HepG2 (cell line): ENCODE results near the gene TOP1. TPM values are rescaled to one million over a fixed set of nuclear protein-coding genes. Genes with fewer than 3 reads are reported as not detected.
A peak's percentile ranks its signal among the peaks of the same experiment; 100 is the strongest.

Experiments
- ATAC-seq: fragments of 200-7000 bp; cut with Tn5 transposase; 3 replicates; pipeline ENCODE4 v1.9.1; 2020; ENCODE audit warnings: mild to moderate bottlenecking, moderate library complexity
- BruUV-seq: library from RNA; stranded (reverse); fragments of 400-500 nt; replicated peaks from 2 replicates; lab custom pipeline; 2021; lab: Mats Ljungman, UMichigan
- CTCF ChIA-PET: fragments of 300-600 bp; formaldehyde crosslinking; extraction: SDS; loops from one replicate; lab custom pipeline; 2021; ENCODE audit warnings: low total read pairs, inconsistent platforms, low intra/inter-chr PET ratio; lab: Yijun Ruan, JAX
- POLR2A ChIA-PET: fragments of 350-600 bp; sonication (Branson Sonifier 250); formaldehyde crosslinking; loops from one replicate; lab custom pipeline; 2020; ENCODE audit warnings: antibody characterized with exemption, inconsistent platforms; lab: Yijun Ruan, JAX
- DNase-seq: peaks from one replicate; pipeline ENCODE4 v3.0.0-alpha.2; 2015; ENCODE audit warnings: low spot score
- FAIRE-seq: peaks from 3 replicates; lab custom pipeline; 2011; peaks lifted over from hg19 to GRCh38; lab: Jason Lieb, UNC
- H2AFZ ChIP-seq: one replicate; pipeline ENCODE4 v1.6.1; 2011; ENCODE audit warnings: low read length, inconsistent platforms
- H3K27ac ChIP-seq: fragments of 300-600 bp; 3 replicates; pipeline ENCODE4 v1.8.0; 2011; ENCODE audit warnings: mixed run types, mild to moderate bottlenecking, mixed read lengths, low read length, inconsistent platforms; ENCODE audit not compliant: insufficient read depth; ENCODE audit errors: extremely low read length
- H3K27me3 ChIP-seq, 2 experiments: fragments of 200-600 bp in 1 of 2; 2 replicates in 1 of 2; 3 replicates in 1 of 2; pipeline versions ENCODE4 v1.6.0 to v1.8.0; 2011; ENCODE audit warnings: low read length in 2 of 2, mild to moderate bottlenecking in 2 of 2, moderate library complexity in 2 of 2, inconsistent platforms in 1 of 2; ENCODE audit not compliant: insufficient read depth in 2 of 2, control insufficient read depth in 1 of 2
- H3K36me3 ChIP-seq, 2 experiments: fragments of 200-600 bp in 1 of 2; replicated peaks in 1 of 2; 2 replicates in 1 of 2; 3 replicates in 1 of 2; pipeline versions ENCODE4 v1.5.1 to v1.8.0; 2011; ENCODE audit warnings: low read length in 2 of 2, inconsistent platforms in 1 of 2; ENCODE audit not compliant: insufficient read depth in 2 of 2, control insufficient read depth in 1 of 2
- H3K4me1 ChIP-seq: 2 replicates; pipeline ENCODE4 v1.5.1; 2012; ENCODE audit warnings: low read length, inconsistent platforms; ENCODE audit not compliant: insufficient read depth
- H3K4me2 ChIP-seq: 2 replicates; pipeline ENCODE4 v1.6.0; 2011; ENCODE audit warnings: low read depth, low read length, inconsistent platforms
- H3K4me3 ChIP-seq, 3 experiments: fragments of 200-600 bp in 1 of 3; sonication (generic), shearing (Covaris generic) in 1 of 3; replicated peaks in 1 of 3; 2 replicates each; pipeline ENCODE4 v1.5.1; 2011 to 2016; ENCODE audit warnings: low read length in 3 of 3, inconsistent platforms in 2 of 3, low read depth in 2 of 3, mild to moderate bottlenecking in 2 of 3, control low read depth in 1 of 3, mixed read lengths in 1 of 3; ENCODE audit not compliant: insufficient read depth in 1 of 3
- H3K79me2 ChIP-seq: one replicate; pipeline ENCODE4 v1.6.1; 2011; ENCODE audit warnings: low read length, inconsistent platforms; ENCODE audit not compliant: insufficient read depth
- H3K9ac ChIP-seq: 2 replicates; pipeline ENCODE4 v1.6.0; 2011; ENCODE audit warnings: mild to moderate bottlenecking, low read depth, low read length, inconsistent platforms; ENCODE audit not compliant: insufficient read depth
- H3K9me3 ChIP-seq: 2 replicates; pipeline ENCODE4 v1.5.1; 2012; ENCODE audit warnings: mild to moderate bottlenecking, low read length
- H4K20me1 ChIP-seq: 2 replicates; pipeline ENCODE4 v1.6.0; 2011; ENCODE audit warnings: inconsistent platforms, mild to moderate bottlenecking, low read length, moderate library complexity; ENCODE audit not compliant: insufficient read depth
- ESRRA ChIP-seq: sonication (generic); formaldehyde crosslinking; IDR thresholded peaks from 2 replicates; pipeline ENCODE4 v1.5.1; 2020; ENCODE audit warnings: mild to moderate bottlenecking, low read depth, missing genetic modification reagents
- FOSL2 ChIP-seq: sonication (generic); formaldehyde crosslinking; IDR thresholded peaks from 2 replicates; pipeline ENCODE4 v1.4.0; 2020; ENCODE audit warnings: missing genetic modification reagents
- MED8 ChIP-seq: sonication (generic); formaldehyde crosslinking; IDR thresholded peaks from 2 replicates; pipeline ENCODE4 v1.8.1; 2023; ENCODE audit warnings: mild to moderate bottlenecking, missing genetic modification reagents; ENCODE audit not compliant: insufficient replicate concordance
- MTF1 ChIP-seq: sonication (generic); formaldehyde crosslinking; IDR thresholded peaks from 2 replicates; pipeline ENCODE4 v1.5.0; 2020; ENCODE audit warnings: missing genetic modification reagents
- ONECUT2 ChIP-seq: sonication (generic); formaldehyde crosslinking; IDR thresholded peaks from 2 replicates; pipeline ENCODE4 v1.4.0; 2020; ENCODE audit warnings: missing genetic modification reagents
- TP53 ChIP-seq: sonication (generic); formaldehyde crosslinking; conservative IDR thresholded peaks from 2 replicates; pipeline ENCODE4 v1.4.0; 2020; ENCODE audit warnings: missing genetic modification reagents
- XRCC5 ChIP-seq: fragments of 200-400 bp; formaldehyde crosslinking; optimal IDR thresholded peaks from 2 replicates; pipeline ENCODE3; 2017; ENCODE audit warnings: mild to moderate bottlenecking, low read length
- ZEB1 ChIP-seq: IDR thresholded peaks from 2 replicates; pipeline ENCODE4 v1.6.1; 2012; ENCODE audit warnings: mild to moderate bottlenecking, low read depth, inconsistent platforms; ENCODE audit not compliant: insufficient replicate concordance
- ZKSCAN1 ChIP-seq: fragments of 150-350 bp; IDR thresholded peaks from 2 replicates; pipeline ENCODE4 v1.6.1; 2014; ENCODE audit warnings: low read length
- ZNF292 ChIP-seq: sonication (generic); formaldehyde crosslinking; IDR thresholded peaks from 2 replicates; pipeline ENCODE4 v1.8.1; 2022; ENCODE audit warnings: mild to moderate bottlenecking, low read depth, missing genetic modification reagents, borderline replicate concordance
- ZNF441 ChIP-seq: sonication (generic); formaldehyde crosslinking; IDR thresholded peaks from 2 replicates; pipeline ENCODE4 v1.7.0; 2021; ENCODE audit warnings: missing genetic modification reagents, borderline replicate concordance
- ZNF746 ChIP-seq: sonication (generic); formaldehyde crosslinking; IDR thresholded peaks from 2 replicates; pipeline ENCODE4 v1.8.0; 2022; ENCODE audit warnings: mild to moderate bottlenecking, missing genetic modification reagents
- WGBS: methylation state at CpG from one replicate; pipeline ENCODE4 v1.1.6; 2017; ENCODE audit warnings: low lambda C conversion rate; 5-methylcytosine and 5-hydroxymethylcytosine counted together
- in situ Hi-C: cut with HindIII; loops from 2 replicates; pipeline ENCODE4 v1.10.0; 2017; ENCODE audit warnings: low pct_unique_long_range_greater_than_20kb; ENCODE audit not compliant: extremely low pct_ligation_motif_present
- intact Hi-C: fragments of 100-400 bp; cut with micrococcal nuclease; formaldehyde crosslinking; loops from one replicate; pipeline ENCODE4 v1.10.0; 2022; ENCODE audit not compliant: unreplicated experiment
- polyA plus RNA-seq, 8 experiments: library from polyadenylated mRNA; depleted of rRNA in 3 of 8; stranded (reverse) in 7 of 8; unstranded in 1 of 8; fragments of >200 nt; fragmentation: Illumina TruSeq in 4 of 8; extraction: Trizol in 4 of 8; gene quantifications; 2 replicates each; pipeline versions ENCODE4 v1.2.1 to v1.2.3, GENCODE V29; 2011 to 2016; ENCODE audit warnings: low read depth in 4 of 8, missing spikeins in 1 of 8, mixed read lengths in 1 of 8; ENCODE audit not compliant: insufficient read depth in 1 of 8
- total RNA-seq, 5 experiments: library from RNA; depleted of rRNA; stranded (reverse); fragments of >200 nt; fragmentation: Illumina TruSeq; extraction: Trizol; gene quantifications; 2 replicates each; pipeline ENCODE4 v1.2.3, GENCODE V29; 2016; ENCODE audit warnings: low read depth in 1 of 5
- TF ChIP-seq, protein P1 (sequence below): sonication (generic); formaldehyde crosslinking; IDR thresholded peaks from 2 replicates; pipeline ENCODE4 v1.4.0; 2020; ENCODE audit warnings: missing genetic modification reagents, mild to moderate bottlenecking, borderline replicate concordance
- TF ChIP-seq, protein P2 (sequence below): sonication (generic); formaldehyde crosslinking; IDR thresholded peaks from 2 replicates; pipeline ENCODE4 v1.9.0; 2022; ENCODE audit warnings: low read depth, missing genetic modification reagents
- TF ChIP-seq, protein P3 (sequence below): sonication (generic); formaldehyde crosslinking; IDR thresholded peaks from 2 replicates; pipeline ENCODE4 v1.8.1; 2023; ENCODE audit warnings: mild to moderate bottlenecking, inconsistent platforms, moderate library complexity, missing genetic modification reagents, borderline replicate concordance
- TF ChIP-seq, protein P4 (sequence below): IDR thresholded peaks from 2 replicates; pipeline ENCODE4 v1.6.1; 2016

Gene TOP1
- total and polyA plus RNA-seq, 2 of the 13 experiments (the other 11 are each of a cell fraction or from before 2014, with no cell fraction given), result 10.2 to 19.4 TPM

DNA sequence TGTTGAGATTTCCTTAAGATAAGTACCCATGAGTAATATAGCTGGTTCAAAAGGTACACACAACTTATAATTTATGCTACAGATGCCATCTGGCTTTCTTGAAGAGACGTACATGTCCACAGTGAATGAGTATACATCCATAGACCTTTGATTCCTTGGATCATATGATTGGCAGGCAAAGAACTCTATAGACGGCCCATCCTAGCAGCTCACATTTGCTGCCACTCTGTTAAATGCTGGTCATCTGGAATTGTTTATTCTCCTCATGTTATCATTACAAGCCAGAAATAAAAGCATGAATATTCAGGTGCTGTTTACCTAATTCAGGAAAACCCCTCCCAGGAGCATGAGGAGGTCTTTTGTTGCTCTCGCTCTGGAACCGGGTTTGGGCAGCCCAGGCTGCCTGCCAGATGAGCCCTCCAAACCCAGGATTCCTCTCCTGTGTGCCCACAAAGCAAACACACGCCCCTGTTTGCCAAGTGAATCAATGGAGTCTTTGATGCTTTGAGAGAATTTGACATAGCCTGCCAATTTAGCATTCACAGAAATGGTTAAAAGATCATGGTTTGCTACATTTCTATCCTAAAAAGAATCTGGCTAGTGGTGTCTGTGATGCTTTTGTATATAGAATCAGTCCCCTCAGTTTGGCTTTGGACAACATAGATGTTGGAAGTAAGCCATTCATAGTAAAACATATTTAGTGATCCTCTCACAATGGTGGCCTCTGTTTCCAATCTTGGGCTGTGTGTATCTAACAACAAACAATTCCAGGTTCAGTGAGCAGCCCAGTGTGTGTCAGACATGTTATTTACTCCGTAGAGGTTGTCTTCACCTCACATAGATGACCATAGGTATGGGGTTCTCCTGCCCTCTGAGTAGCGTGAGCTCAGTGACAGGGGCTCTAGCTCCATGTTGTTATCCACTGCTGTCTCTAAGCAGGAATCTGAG lies 91.3 kb downstream of the TOP1 start:
- CTCF ChIA-PET, result no interaction called here
- Histone ChIP-seq H3K4me3 (no peak overlapping the region), H3K9ac (no peak overlapping the region), H2AFZ (no peak overlapping the region), H3K4me2 (no peak overlapping the region), H3K27ac (no peak overlapping the region), H3K9me3 (no peaks in the 10 kb centered on the region), H3K4me1 (peaks cover 18% of the 10 kb centered on the region), H4K20me1 (no peaks in the 10 kb centered on the region), H3K27me3 (no peaks in the 10 kb centered on the region), H3K79me2 (no peaks in the 10 kb centered on the region), H3K36me3 (peaks cover 49 to 81% of the 10 kb centered on the region in 2 experiments)
- ATAC-seq, result peak; percentile 13; the same call in 2 of the 3 replicates
- no TSS peak for BruUV-seq
- POLR2A ChIA-PET, result no interaction called here
- no peak for FAIRE-seq
- in situ Hi-C loops (no loop called here), intact Hi-C loops (no loop called here)
- 88% methylated on average over 7 of the region's 7 CpGs for WGBS
- peak; percentile 52 for DNase-seq
- TF ChIP-seq TP53 (CRISPR knock-in tag), result no peak
- no peak for TF ChIP-seq MTF1 (CRISPR knock-in tag)
- no peak for TF ChIP-seq ESRRA (CRISPR knock-in tag)
- no peak for TF ChIP-seq ZEB1
- TF ChIP-seq ZKSCAN1, result no peak
- TF ChIP-seq ZNF441 (CRISPR knock-in tag), result no peak
- TF ChIP-seq ONECUT2 (CRISPR knock-in tag), result no peak
- no peak for TF ChIP-seq MED8 (CRISPR knock-in tag)
- TF ChIP-seq, protein P1, sequence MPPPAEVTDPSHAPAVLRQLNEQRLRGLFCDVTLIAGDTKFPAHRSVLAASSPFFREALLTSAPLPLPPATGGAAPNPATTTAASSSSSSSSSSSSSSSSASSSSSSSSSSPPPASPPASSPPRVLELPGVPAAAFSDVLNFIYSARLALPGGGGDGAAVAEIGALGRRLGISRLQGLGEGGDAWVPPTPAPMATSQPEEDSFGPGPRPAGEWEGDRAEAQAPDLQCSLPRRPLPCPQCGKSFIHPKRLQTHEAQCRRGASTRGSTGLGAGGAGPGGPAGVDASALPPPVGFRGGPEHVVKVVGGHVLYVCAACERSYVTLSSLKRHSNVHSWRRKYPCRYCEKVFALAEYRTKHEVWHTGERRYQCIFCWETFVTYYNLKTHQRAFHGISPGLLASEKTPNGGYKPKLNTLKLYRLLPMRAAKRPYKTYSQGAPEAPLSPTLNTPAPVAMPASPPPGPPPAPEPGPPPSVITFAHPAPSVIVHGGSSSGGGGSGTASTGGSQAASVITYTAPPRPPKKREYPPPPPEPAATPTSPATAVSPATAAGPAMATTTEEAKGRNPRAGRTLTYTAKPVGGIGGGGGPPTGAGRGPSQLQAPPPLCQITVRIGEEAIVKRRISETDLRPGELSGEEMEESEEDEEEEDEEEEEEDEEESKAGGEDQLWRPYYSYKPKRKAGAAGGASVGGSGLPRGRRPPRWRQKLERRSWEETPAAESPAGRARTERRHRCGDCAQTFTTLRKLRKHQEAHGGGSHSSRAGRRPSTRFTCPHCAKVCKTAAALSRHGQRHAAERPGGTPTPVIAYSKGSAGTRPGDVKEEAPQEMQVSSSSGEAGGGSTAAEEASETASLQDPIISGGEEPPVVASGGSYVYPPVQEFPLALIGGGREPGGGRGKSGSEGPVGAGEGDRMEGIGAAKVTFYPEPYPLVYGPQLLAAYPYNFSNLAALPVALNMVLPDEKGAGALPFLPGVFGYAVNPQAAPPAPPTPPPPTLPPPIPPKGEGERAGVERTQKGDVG, result no peak
- TF ChIP-seq, protein P2, sequence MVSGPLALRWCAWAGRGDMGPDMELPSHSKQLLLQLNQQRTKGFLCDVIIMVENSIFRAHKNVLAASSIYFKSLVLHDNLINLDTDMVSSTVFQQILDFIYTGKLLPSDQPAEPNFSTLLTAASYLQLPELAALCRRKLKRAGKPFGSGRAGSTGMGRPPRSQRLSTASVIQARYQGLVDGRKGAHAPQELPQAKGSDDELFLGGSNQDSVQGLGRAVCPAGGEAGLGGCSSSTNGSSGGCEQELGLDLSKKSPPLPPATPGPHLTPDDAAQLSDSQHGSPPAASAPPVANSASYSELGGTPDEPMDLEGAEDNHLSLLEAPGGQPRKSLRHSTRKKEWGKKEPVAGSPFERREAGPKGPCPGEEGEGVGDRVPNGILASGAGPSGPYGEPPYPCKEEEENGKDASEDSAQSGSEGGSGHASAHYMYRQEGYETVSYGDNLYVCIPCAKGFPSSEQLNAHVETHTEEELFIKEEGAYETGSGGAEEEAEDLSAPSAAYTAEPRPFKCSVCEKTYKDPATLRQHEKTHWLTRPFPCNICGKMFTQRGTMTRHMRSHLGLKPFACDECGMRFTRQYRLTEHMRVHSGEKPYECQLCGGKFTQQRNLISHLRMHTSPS, result peak; percentile 42; the same call in 1 of the 2 replicates
- no peak for TF ChIP-seq ZNF292 (CRISPR knock-in tag)
- peak; percentile 19; the same call in 1 of the 2 replicates for TF ChIP-seq FOSL2 (CRISPR knock-in tag)
- TF ChIP-seq, protein P3, sequence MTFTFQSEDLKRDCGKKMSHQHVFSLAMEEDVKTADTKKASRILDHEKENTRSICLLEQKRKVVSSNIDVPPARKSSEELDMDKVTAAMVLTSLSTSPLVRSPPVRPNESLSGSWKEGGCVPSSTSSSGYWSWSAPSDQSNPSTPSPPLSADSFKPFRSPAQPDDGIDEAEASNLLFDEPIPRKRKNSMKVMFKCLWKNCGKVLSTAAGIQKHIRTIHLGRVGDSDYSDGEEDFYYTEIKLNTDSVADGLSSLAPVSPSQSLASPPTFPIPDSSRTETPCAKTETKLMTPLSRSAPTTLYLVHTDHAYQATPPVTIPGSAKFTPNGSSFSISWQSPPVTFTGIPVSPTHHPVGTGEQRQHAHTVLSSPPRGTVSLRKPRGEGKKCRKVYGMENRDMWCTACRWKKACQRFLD (CRISPR knock-in tag), result no peak
- TF ChIP-seq, protein P4, sequence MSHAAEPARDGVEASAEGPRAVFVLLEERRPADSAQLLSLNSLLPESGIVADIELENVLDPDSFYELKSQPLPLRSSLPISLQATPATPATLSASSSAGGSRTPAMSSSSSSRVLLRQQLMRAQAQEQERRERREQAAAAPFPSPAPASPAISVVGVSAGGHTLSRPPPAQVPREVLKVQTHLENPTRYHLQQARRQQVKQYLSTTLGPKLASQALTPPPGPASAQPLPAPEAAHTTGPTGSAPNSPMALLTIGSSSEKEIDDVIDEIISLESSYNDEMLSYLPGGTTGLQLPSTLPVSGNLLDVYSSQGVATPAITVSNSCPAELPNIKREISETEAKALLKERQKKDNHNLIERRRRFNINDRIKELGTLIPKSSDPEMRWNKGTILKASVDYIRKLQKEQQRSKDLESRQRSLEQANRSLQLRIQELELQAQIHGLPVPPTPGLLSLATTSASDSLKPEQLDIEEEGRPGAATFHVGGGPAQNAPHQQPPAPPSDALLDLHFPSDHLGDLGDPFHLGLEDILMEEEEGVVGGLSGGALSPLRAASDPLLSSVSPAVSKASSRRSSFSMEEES (CRISPR knock-in tag), result no peak
- TF ChIP-seq ZNF746 (CRISPR knock-in tag), result no peak
- peak; percentile 51 for TF ChIP-seq XRCC5
